ENCODE data around the gene SLC25A22. TPM values are rescaled to one million over a fixed set of nuclear protein-coding genes. Genes with fewer than 3 reads are reported as not detected.

SLC25A22 gene
- total RNA-seq, 2 experiments from 2014 or later = 81.1 to 83.9 TPM

DNA sequence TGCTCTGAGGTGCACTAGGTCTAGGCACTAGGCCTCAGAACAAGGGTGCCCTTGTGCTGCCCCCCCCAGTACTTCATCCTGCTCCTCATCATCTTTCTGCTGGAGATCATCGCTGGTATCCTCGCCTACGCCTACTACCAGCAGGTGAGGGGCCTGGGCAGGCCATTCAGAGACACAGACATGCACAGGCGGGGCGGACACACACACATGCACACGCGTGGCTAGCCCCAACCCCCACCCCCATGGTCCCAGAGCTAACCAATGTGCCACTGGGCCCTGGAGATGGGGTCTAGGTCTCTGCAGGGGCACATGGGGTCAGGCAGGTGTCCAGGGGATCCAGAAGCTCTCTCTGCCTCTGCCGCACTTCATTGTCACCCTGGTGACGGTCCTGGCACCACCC lies 38.6 kb upstream of the SLC25A22 start:
- ChIA-PET POLR2A (interaction anchor here (0.6 kb wide), 1 partner anchor 12 kb away, joined by 3 read pairs; no protein-coding TSS in a partner anchor), CTCF (interaction anchor here (0.5 to 1.2 kb wide), 2 partner anchors 12 to 202 kb away, joined by 3 read pairs; no protein-coding TSS in a partner anchor)

DNA sequence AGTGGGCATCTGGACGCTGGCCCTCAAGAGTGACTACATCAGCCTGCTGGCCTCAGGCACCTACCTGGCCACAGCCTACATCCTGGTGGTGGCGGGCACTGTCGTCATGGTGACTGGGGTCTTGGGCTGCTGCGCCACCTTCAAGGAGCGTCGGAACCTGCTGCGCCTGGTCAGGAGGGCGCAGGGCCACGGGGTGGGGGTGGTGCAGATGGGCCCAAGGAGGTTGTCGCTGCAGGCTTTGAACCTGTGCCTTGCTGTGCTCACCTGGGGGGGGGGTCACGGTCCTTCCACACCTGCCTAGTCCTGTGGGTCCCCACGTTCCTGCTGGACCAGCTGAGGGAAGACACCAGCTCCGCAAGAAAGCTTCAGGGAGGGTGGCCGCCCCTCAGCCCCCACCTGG lies 38.2 kb upstream of the SLC25A22 start:
- CTCF ChIA-PET = interaction anchor here (0.5 kb wide), 1 partner anchor 202 kb away, joined by 3 read pairs; no protein-coding TSS in a partner anchor
- POLR2A ChIA-PET = interaction anchor here (0.6 kb wide), 1 partner anchor 204 kb away, joined by 3 read pairs; no protein-coding TSS in a partner anchor

GRCh38 chr11:834371-835316 lies 36.6 kb upstream of the SLC25A22 start:
- CTCF ChIA-PET = interaction anchor here (1.0 to 1.7 kb wide), 4 partner anchors 8 to 25 kb away, joined by 3 to 8 read pairs (median 4); partner anchors contain the start of genes RPLP2 and TSPAN4
- POLR2A ChIA-PET = interaction anchor here (1.6 kb wide), 1 partner anchor 8 kb away, joined by 5 read pairs; the partner anchor contains the start of gene TSPAN4

- POLR2A ChIA-PET = interaction anchor here (0.7 to 1.6 kb wide), 2 partner anchors 9 to 129 kb away, joined by 5 to 9 read pairs; partner anchors contain the start of gene TSPAN4
- CTCF ChIA-PET = interaction anchor here (0.5 to 1.7 kb wide), 4 partner anchors 9 to 50 kb away, joined by 3 to 8 read pairs (median 4); partner anchors contain the start of gene TSPAN4
Measured at GRCh38 chr11:833849-834311, 35.8 kb upstream of the SLC25A22 start.

- CTCF ChIA-PET = interaction anchor here (0.5 to 1.7 kb wide), 5 partner anchors 8 to 50 kb away, joined by 3 to 8 read pairs (median 3); no protein-coding TSS in a partner anchor
- POLR2A ChIA-PET = interaction anchor here (0.6 to 2.5 kb wide), 4 partner anchors 10 to 128 kb away, joined by 3 to 13 read pairs (median 7); partner anchors contain the start of genes PNPLA2 and TSPAN4
Measured at GRCh38 chr11:833114-833791, 35.2 kb upstream of the SLC25A22 start.

DNA sequence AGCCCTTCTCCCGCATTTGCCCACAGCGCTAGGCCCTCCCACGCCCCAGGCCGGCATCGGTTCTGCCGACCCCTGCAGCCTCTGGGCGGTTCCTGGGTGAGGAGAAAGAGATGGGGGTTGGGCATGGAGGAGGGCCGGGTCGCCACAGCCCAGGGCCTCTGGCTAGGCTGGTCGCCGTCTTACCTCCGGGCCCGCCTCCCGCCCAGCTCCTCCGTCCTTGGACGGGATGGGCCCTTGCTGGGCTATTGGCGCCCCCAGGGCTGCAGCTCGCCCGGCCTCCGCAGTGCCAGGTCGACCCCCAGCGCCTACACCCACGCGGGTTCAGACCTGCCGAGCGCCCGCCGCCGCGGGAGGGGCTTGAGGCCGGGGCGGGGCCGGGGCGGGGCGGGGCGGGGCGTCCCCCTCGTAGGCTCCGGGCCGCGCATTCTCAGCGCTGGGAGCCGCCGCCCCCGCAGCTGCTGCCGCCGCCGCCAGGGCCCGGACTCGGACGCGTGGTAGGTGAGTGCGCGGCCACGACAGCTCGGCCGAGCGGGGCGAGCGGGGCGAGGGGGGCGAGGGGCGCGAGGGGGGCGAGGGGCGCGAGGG lies 34.5 kb upstream of the SLC25A22 start, which contains the start of gene CD151:
CD151 (plus strand) TSS at position 424 of the 585 bp plus-strand sequence. CDS start 3,118 bp downstream, outside the sequence.
- POLR2A ChIA-PET = interaction anchor here (0.6 to 2.5 kb wide), 3 partner anchors 13 to 77 kb away, joined by 3 to 13 read pairs (median 3); partner anchors contain the start of genes CHID1 and PNPLA2
- CTCF ChIA-PET = interaction anchor here (1.0 to 2.3 kb wide), 3 partner anchors 8 to 34 kb away, joined by 3 to 6 read pairs (median 3); partner anchors contain the start of genes POLR2L and TSPAN4

- ChIA-PET POLR2A (interaction anchor here (0.6 to 2.5 kb wide), 4 partner anchors 9 to 78 kb away, joined by 3 to 13 read pairs (median 5); partner anchors contain the start of genes CHID1 and PNPLA2), CTCF (interaction anchor here (1.0 to 2.3 kb wide), 5 partner anchors 9 to 219 kb away, joined by 3 to 6 read pairs (median 3); partner anchors contain the start of genes POLR2L and TSPAN4)
Measured at GRCh38 chr11:831961-832528, 34.0 kb upstream of the SLC25A22 start.

- ChIA-PET CTCF (interaction anchor here (1.1 to 2.3 kb wide), 4 partner anchors 12 to 220 kb away, joined by 3 to 6 read pairs (median 4); partner anchors contain the start of genes POLR2L and TSPAN4), POLR2A (interaction anchor here (1.5 to 2.5 kb wide), 4 partner anchors 10 to 22 kb away, joined by 4 to 13 read pairs (median 8); partner anchors contain the start of gene PNPLA2)
Measured at GRCh38 chr11:831118-831864, 33.2 kb upstream of the SLC25A22 start.

DNA sequence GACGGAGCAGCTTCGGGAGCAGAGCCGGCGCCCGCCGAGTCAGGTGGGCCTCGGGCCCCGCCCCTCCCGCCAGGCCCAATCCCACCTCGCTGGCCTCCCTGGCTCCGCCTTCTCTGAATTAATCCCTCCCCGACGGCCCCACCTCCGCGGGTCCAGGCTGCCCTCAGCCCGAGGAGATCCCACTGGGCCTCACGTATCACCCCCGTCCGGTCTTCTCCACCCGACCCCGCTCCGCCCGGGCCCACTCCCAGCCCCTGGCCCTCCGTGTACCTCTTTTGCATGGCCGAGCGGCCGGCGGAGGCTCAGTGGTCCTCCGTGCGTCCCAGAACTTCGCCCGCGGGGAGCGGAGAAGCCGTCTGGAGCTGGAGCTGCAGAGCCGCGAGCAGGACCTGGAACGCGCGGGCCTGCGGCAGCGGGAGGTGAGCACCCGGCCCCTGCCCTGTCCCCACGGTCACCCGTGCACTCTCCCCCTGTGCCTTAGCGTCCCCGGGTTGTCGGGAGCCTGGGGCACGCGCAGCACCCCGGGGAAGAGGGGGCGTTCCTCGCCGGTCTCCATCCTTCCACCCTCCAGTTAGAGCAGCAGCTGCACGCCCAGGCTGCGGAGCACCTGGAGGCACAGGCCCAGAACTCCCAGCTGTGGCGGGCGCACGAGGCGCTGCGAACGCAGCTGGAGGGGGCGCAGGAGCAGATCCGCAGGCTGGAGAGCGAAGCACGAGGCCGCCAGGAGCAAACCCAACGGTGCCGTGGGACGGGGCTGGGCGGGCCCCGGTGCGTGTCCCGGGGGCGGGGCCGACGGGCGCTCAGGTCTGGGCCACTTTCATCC lies 32.4 kb upstream of the SLC25A22 start:
- CTCF ChIA-PET = interaction anchor here (0.6 to 2.3 kb wide), 5 partner anchors 10 to 221 kb away, joined by 3 to 7 read pairs (median 4); partner anchors contain the start of genes POLR2L and TSPAN4
- POLR2A ChIA-PET = interaction anchor here (1.5 to 1.7 kb wide), 3 partner anchors 10 to 22 kb away, joined by 4 to 9 read pairs (median 6); partner anchors contain the start of gene PNPLA2

GRCh38 chr11:829847-830294 lies 31.8 kb upstream of the SLC25A22 start:
- CTCF ChIA-PET = interaction anchor here (0.6 to 1.8 kb wide), 2 partner anchors 11 to 33 kb away, joined by 3 to 7 read pairs; no protein-coding TSS in a partner anchor
- POLR2A ChIA-PET = interaction anchor here (1.0 to 1.7 kb wide), 2 partner anchors 10 to 11 kb away, joined by 3 to 9 read pairs; partner anchors contain the start of gene PNPLA2

- ChIA-PET POLR2A (interaction anchor here (1.0 to 1.7 kb wide), 2 partner anchors 10 to 11 kb away, joined by 3 to 9 read pairs; partner anchors contain the start of gene PNPLA2), CTCF (interaction anchor here (0.7 to 1.8 kb wide), 2 partner anchors 12 to 30 kb away, joined by 3 to 7 read pairs; no protein-coding TSS in a partner anchor)
Measured at GRCh38 chr11:829176-829846, 31.2 kb upstream of the SLC25A22 start.

GRCh38 chr11:828506-829175 lies 30.6 kb upstream of the SLC25A22 start:
- CTCF ChIA-PET = interaction anchor here (0.7 to 1.8 kb wide), 3 partner anchors 10 to 30 kb away, joined by 3 to 7 read pairs (median 5); no protein-coding TSS in a partner anchor
- POLR2A ChIA-PET = interaction anchor here (1.0 kb wide), 1 partner anchor 12 kb away, joined by 3 read pairs; no protein-coding TSS in a partner anchor

GRCh38 chr11:827897-828192 lies 29.8 kb upstream of the SLC25A22 start, which contains the start of gene CRACR2B:
Gene CRACR2B (plus strand): TSS chr11:827919. CDS start chr11:828608, 689 bp downstream.
- ChIA-PET CTCF (interaction anchor here (1.6 kb wide), 1 partner anchor 10 kb away, joined by 5 read pairs; no protein-coding TSS in a partner anchor), POLR2A (interaction anchor here (0.7 kb wide), 1 partner anchor 9 kb away, joined by 5 read pairs; the partner anchor contains the start of gene PNPLA2)

Measured in activated CD8-positive, alpha-beta memory T cell treated with anti-CD3 and anti-CD28 coated beads for 36 hours (primary cell).